ENCODE measurements around the gene FOXK1. TPM values are rescaled to one million over a fixed set of nuclear protein-coding genes. Genes with fewer than 3 reads are reported as not detected.

Gene FOXK1
- total RNA-seq, 2 donors from 2014 or later: 19.4 to 24.8 TPM

DNA sequence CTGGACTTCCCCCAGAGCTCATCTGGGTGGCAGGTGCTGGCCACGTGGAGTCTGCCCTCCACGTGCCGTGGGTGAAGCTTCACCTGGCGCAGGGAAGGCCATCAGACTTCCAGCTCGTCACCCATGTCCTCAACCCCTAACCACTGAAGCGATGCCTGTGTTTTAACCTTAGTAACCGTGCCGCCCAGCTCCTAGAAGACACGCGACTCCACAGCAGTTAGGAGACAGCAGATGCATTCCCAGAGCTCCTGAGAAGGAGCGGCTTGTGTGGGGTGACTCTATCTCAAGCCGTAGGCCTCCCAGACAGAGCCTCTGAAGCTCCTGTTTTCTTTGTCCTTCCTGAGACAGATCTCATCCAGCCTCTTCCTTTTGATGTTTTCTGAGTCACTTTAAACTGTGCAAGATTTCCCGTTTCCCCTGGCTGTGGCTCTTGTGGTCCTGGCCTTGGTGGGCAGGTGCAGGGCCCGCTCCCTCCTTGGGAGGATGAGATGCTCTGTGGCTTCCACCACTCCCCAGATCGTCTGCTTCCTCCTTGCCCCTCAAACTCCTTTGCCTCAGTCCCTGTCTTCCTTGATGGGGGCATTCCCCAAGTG lies 51.9 kb downstream of the FOXK1 start:
- DNase-seq (ENCODE audit: low spot score): no peak
- H3K4me3 ChIP-seq: no peak overlapping the region
- peak overlapping the region; percentile 73 to 75 for H3K27ac ChIP-seq
- no peaks in the 10 kb centered on the region for H3K9me3 ChIP-seq
- TF ChIP-seq CTCF (IDR thresholded peaks at IDR 0.05): no peak
- H3K4me1 ChIP-seq: peaks cover 0 to 42% of the 10 kb centered on the region in 2 donors
- no peaks in the 10 kb centered on the region for H3K27me3 ChIP-seq
- H3K36me3 ChIP-seq: no peaks in the 10 kb centered on the region

DNA sequence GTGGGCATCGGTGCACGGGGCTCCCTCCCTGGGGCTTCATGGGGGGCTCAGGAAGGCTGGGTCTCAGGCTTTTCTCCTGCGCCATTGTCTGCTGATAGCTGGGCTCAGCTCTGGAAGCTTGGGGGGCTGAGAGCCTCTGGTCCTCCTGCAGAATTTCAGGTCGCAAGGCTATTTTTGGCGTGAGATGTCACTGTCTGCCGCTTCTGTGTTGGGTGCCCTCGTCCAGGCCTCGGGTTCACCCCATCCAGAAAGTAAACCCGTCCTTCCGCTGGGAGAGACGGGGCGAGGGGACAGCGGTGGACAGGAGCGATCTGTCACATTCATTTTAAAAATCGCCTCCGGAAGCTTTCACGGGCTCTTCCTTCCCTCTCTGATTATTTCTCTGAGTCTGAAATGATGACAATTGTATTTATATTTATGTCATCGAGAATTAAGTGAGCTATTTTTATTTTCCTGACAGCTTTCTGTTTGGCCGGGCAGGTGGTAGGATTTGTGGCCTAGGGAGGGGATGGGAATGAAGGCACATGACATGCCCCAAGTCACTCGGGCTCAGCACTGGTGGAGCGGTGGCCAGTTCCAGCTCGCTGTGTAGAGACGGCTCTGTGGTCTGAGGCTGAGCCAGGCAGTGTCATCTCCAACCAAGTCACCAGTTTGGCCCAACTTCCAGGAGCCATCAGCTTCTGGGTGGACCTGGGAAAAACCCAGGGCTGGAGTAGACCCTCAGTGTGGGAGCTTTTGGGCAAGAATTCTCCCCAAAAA lies 52.7 kb downstream of the FOXK1 start:
- H3K4me3 ChIP-seq: no peak overlapping the region
- no peaks in the 10 kb centered on the region for H3K36me3 ChIP-seq
- no peak for TF ChIP-seq CTCF (IDR thresholded peaks at IDR 0.05)
- no peak for DNase-seq (ENCODE audit: low spot score)
- peaks cover 0 to 49% of the 10 kb centered on the region in 2 donors for H3K4me1 ChIP-seq
- no peaks in the 10 kb centered on the region for H3K27me3 ChIP-seq
- H3K27ac ChIP-seq: peak overlapping the region; percentile 73 to 75
- no peaks in the 10 kb centered on the region for H3K9me3 ChIP-seq

DNA sequence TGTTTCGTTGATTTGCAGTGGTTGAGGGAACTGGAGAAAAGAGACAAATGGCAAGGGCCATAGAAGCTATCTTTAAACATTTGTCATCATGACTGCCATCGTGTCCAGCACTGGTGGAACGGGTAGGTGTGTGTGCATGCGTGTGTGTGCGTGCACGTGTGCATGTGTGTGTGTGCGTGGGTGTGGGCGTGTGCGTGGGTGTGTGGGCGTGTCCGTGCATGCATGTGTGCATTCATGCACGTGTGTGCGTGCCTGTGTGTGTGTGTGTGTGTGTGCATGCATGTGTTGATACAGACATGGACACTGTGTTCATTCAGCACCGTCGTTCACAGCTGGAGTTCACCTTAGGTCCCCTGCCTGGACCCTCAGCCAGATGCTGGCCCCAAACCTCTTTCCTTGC lies 55.2 kb downstream of the FOXK1 start:
- peaks cover 0 to 44% of the 10 kb centered on the region in 2 donors for H3K4me1 ChIP-seq
- TF ChIP-seq CTCF (IDR thresholded peaks at IDR 0.05): no peak
- H3K9me3 ChIP-seq: no peaks in the 10 kb centered on the region
- no peak for DNase-seq (ENCODE audit: low spot score)
- H3K36me3 ChIP-seq: peaks cover 10% of the 10 kb centered on the region
- no peaks in the 10 kb centered on the region for H3K27me3 ChIP-seq
- no peak overlapping the region for H3K27ac ChIP-seq
- H3K4me3 ChIP-seq: no peak overlapping the region

DNA sequence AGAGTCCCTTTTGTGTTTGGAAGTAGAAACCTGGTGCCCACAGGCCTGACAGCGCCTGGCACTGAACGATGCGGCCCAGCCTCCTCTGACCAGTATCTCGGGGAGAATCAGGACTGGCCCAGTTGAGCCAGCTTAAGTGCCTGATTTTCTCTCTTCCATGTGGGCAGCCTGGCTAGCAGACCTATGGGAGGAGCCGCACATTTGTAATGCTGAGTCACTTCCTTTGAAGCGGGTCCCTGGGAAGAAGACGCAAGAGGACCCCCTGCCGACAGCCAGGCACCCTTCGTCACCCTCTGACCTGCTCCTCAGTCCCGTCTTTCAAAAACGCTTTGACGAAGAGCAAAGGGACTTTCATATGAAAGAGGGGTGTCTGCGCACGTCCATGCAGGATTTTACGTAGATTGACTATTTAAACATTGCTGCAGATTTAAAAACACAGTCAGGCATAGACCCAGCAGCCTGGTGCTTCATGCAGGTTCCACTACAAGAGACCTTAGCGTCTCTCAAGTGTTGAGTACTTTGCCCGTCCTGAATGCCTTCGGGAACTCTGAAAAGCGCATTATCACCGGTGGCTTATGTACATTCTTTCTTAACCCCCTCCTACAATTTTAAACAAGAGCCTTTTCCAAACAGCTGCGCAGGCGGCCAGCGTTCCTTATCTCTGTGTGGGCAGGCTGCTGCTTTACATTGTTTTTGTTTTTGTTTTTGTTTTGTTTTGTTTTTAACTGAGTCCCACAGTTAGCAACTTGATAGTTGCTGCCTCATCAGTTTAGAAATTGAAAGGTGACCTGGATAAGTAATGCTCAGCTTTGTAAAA lies 56.8 kb downstream of the FOXK1 start:
- peaks cover 21% of the 10 kb centered on the region for H3K36me3 ChIP-seq
- H3K27me3 ChIP-seq: no peaks in the 10 kb centered on the region
- H3K4me1 ChIP-seq: peaks cover 0 to 51% of the 10 kb centered on the region in 2 donors
- DNase-seq (ENCODE audit: low spot score): peak; percentile 71
- H3K27ac ChIP-seq: peak overlapping the region; percentile 81
- H3K9me3 ChIP-seq: no peaks in the 10 kb centered on the region
- peak overlapping the region; percentile 0 to 35 for H3K4me3 ChIP-seq
- no peak for TF ChIP-seq CTCF (IDR thresholded peaks at IDR 0.05)

- peak; percentile 49 to 67 for TF ChIP-seq CTCF (IDR thresholded peaks at IDR 0.05)
- Histone ChIP-seq H3K4me3 (peak overlapping the region in 1 of 2 donors; percentile 35), H3K27ac (peak overlapping the region; percentile 81), H3K27me3 (no peaks in the 10 kb centered on the region), H3K36me3 (peaks cover 21% of the 10 kb centered on the region), H3K9me3 (no peaks in the 10 kb centered on the region), H3K4me1 (peaks cover 0 to 51% of the 10 kb centered on the region in 2 donors)
- peak; percentile 73 for DNase-seq (ENCODE audit: low spot score)
These were observed 57.5 kb downstream of the FOXK1 start for GRCh38 chr7:4739528-4739992.

All from right atrium auricular region (tissue), 2 donors.